GM06990 (cell line): ENCODE measurements around the gene CSNK1D.

Experiments used
- DNase-seq: peaks from one replicate; pipeline ENCODE4 v3.0.0-alpha.2; 2011; ENCODE audit not compliant: insufficient read length; ENCODE audit errors: extremely low read depth
- H3K27me3 ChIP-seq: replicated peaks from 2 replicates; pipeline ENCODE4 v1.6.0; 2011; ENCODE audit warnings: low read length; ENCODE audit not compliant: control insufficient read depth, insufficient read depth
- H3K36me3 ChIP-seq: 2 replicates; pipeline ENCODE4 v1.5.1; 2011; ENCODE audit warnings: low read length; ENCODE audit not compliant: control insufficient read depth, insufficient read depth
- H3K4me3 ChIP-seq: replicated peaks from 2 replicates; pipeline ENCODE4 v1.5.1; 2011; ENCODE audit warnings: low read depth, mild to moderate bottlenecking, control low read depth, low read length
- TF ChIP-seq, protein P1 (sequence below): IDR thresholded peaks from 2 replicates; pipeline ENCODE4 v1.5.1; 2011; ENCODE audit warnings: low read length, control low read depth, mild to moderate bottlenecking, inconsistent platforms; ENCODE audit not compliant: insufficient read depth, poor library complexity, severe bottlenecking

CSNK1D gene

DNA sequence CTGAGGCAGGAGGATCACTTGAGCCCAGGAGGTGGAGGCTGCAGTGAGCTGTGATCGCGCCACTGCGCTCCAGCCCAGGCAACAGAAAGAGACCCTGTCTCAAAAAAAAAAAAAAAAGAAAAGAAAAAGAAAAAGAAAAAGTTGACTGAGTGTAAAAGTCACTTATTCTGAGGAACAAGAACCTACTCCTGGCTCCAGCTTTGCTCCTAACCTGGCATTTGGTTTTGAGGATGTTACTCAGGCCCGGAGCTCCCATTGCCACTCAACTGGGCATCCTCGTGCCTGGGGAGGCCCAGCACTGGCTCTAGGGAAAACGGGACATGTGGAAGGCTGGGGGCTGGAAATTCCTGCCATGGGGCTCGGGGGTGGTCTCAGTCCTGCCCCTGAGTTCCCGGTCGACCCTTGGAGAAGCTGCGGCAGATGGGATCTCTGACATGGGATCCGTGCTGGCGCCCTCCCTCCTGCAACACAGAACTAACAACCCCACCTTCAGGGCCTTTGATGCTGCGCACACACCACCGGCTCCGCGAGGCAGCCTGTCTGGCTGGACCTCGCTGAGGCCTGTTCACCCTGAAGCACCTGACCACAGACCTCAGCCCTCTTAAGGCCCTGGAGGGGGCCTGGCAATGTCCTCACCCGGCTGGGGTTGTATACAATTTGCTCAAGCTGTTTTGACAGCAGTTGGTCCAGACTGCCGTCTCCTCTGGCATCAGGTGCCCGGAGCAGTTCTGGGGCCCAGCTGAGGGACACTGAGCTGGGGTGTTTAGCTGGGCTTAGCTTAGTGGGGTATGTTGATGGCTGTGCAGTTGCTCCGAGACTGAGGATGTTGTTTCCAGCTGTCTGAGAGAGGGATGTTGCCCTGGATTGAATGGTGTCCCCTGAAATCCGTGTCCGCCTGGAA is 31.6 kb upstream of the CSNK1D start:
- TF ChIP-seq, protein P1, sequence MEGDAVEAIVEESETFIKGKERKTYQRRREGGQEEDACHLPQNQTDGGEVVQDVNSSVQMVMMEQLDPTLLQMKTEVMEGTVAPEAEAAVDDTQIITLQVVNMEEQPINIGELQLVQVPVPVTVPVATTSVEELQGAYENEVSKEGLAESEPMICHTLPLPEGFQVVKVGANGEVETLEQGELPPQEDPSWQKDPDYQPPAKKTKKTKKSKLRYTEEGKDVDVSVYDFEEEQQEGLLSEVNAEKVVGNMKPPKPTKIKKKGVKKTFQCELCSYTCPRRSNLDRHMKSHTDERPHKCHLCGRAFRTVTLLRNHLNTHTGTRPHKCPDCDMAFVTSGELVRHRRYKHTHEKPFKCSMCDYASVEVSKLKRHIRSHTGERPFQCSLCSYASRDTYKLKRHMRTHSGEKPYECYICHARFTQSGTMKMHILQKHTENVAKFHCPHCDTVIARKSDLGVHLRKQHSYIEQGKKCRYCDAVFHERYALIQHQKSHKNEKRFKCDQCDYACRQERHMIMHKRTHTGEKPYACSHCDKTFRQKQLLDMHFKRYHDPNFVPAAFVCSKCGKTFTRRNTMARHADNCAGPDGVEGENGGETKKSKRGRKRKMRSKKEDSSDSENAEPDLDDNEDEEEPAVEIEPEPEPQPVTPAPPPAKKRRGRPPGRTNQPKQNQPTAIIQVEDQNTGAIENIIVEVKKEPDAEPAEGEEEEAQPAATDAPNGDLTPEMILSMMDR: no peak
- H3K4me3 ChIP-seq: no peak overlapping the region
- no peak for DNase-seq
- no peaks in the 10 kb centered on the region for H3K36me3 ChIP-seq
- H3K27me3 ChIP-seq: no peaks in the 10 kb centered on the region

DNA sequence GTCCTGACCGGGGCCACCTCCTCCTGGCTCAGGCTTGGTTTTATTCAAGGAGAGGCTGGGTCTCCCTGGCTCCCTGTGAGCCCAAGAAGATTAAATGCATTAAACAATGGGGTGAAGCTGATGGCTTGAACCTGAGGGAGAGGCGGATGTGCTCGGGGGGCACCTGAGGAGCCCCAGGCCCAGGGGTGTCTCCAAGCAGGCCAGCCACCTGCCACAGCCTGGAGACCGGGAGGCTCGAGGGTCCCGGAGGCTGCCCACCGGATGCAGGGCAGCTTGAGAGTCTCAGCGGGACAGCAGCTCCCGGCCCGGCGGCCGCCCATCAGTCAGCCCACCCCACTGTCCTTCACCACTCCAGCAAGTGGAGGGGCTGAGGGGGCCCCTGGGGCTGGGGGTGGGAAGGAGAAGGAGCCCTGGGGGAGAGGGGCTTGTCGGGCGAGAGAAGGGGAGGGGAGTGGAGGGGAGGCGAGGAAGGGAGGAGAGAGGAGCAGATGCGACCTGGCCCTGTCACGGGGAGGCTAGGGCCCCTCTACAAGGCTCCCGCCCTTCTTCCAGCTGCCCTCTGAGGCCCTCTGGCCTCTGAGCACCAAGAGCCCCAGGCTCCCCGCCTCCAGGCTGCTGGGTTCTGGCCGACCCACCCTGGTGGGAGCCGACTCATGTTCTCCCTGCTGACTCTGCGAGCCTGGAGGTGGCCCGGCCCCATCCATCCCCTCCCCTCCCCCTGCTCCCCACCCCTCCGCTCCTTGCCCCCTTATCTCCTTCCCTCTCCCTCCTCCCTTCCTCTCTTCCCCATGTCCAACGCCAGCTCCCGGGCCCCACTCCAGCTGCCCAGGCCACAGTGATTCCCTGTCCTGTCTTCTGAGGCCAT is 30.7 kb upstream of the CSNK1D start:
- Histone ChIP-seq H3K4me3 (no peak overlapping the region), H3K27me3 (no peaks in the 10 kb centered on the region), H3K36me3 (no peaks in the 10 kb centered on the region)
- DNase-seq: peak; percentile 5
- TF ChIP-seq, protein P1: no peak

DNA sequence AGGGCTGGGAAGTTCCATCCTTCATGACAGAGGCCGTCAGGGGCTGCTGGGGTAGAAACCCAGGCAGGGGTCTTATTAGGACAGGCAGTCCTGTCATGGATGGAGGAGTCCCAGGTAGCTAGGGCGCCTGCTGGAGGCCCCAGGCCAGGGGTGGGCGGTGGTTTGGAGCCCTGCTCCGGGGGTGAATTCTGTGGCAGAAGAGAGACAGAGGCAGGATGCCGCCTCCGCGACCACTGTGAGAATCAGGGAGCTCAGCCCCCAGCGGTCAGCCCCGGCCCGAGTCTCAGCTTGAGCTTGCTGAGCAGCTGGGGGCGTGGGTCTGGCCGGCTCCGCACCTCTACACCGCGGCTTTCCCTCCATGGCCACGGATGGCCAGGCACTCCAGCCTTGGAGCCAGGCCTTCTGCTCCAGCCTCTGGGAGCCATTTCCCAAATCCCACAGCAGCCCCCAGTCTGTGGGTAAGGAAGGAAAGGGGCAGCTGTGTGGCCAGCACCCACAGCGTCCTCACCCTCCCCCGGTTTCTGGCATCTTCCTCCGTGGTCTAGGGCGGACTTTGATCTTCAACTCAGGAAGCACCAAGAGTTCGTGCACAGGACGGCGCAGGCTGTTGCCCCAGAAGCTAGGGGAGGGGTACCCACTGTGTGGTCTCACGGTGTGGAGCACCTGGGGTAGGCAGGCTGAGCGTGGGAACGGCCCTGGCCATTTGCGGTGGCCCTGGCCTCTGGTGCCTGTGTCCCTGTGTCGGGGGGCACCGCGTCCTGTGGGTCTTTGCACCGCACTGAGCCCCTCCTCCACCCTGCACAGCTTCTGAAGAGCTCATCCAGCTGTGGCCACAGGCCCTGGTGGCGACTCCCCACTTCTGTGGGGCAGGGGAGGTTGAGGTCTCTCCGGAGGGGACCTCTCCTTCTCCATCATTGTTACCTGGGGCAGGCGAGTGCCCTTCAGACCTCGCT is 29.8 kb upstream of the CSNK1D start:
- Histone ChIP-seq H3K4me3 (no peak overlapping the region), H3K36me3 (no peaks in the 10 kb centered on the region), H3K27me3 (no peaks in the 10 kb centered on the region)
- DNase-seq: peak; percentile 7
- TF ChIP-seq, protein P1: no peak

DNA sequence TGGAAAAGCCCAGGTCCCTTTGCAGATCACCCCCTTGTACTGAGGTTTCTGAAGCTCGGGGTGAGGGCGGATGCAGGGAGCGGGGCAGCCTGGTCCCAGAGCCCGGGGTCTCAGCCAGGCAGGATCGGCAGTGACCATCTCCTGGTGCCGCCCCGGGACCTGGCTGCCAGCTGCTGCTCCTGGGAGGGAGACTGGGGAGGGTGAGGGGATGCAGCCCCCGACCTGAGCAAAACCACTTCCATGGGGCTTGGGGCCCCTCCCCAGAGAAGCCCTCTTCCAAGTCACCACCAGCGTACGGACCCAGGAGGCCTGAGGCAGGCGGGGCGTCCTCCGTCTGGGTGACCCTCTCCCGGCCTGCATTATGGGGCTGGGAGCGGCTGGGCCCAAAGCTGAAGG is 29.1 kb upstream of the CSNK1D start:
- DNase-seq: no peak
- Histone ChIP-seq H3K4me3 (no peak overlapping the region), H3K27me3 (no peaks in the 10 kb centered on the region), H3K36me3 (no peaks in the 10 kb centered on the region)
- TF ChIP-seq, protein P1: no peak

DNA sequence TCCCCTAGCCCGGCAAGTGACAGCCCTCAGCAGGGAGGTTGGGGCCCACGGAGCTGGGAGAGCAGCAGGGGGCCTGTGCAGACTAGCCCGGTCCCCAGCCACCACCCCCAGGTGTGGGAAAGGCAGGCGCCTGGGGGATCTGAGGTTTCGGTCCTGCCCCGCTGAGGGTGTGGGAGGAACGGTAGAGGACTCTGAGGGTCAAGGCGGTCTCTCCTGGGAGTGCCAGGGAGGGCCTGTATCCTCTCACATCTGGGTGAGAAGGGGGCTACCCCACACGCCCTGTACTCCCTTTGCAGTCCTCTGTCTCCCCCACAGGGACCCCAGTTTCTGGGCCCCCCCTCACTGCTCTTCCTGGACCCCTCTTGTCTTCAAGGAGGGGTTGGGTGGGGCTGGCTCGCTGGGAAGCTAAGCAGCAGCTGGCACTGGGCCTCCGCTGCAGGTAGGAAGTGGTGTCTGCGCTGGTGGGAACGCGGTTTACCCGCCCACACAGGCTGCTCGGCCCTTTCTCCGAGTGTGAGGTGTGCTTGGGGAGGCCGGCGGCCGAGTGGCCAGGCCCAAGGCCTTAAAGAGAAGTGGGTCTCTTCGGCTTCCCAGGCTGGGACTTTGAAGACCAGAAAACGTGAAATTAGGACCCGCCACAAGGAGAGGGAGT is 28.5 kb upstream of the CSNK1D start:
- H3K36me3 ChIP-seq: no peaks in the 10 kb centered on the region
- TF ChIP-seq, protein P1: no peak
- no peak overlapping the region for H3K4me3 ChIP-seq
- no peaks in the 10 kb centered on the region for H3K27me3 ChIP-seq
- peak; percentile 71 for DNase-seq
